GM18511 (cell line): ENCODE measurements around the gene KLF7.

Experiments
- ATAC-seq: cut with Tn5 transposase; IDR thresholded peaks from one replicate; pipeline ENCODE4 v1.9.1; 2021; ENCODE audit warnings: mild to moderate bottlenecking, moderate library complexity; ENCODE audit not compliant: unreplicated experiment

KLF7 gene

DNA sequence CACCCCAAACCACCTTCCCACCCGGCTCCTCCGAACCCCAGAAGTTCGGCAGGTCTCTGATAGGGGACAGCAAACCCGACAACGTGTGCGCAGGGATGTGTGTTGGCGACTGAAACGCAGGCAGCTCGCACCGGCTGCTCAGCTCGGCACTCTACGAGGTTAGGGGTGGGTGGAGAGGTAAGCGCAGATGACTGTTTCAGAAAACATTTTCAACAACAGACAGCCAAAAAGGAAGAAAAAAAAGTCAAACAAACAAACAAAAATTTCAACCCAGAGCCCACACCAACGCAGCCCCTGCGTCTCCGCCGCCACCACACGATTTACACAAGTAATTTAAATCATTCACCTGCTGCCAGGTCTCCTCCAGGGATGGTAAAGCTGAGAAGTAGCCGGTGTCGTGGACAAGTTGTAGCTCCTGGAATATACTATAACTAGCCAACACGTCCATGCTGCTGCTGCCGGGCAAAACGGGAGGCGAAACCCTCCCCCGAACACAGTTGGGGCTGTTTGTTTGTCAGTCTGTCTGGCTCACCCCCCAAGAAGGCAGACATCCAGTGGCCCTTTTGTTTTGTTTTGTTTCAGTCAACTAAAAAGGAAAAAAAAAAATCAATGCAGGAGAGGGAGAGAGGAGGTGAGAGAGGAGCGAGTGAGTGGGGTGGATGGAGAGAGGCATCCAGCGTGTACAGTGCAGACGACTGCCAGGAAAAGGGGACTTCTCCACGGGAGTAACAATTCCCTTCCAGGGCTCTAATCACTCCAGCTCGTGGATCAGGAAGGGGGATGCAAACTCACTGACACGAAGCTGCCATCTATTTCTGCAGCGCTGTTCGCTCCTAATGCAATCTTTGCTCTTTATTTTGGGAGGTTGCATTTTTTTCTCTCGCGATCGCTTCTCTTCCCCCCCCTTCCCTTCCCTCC, at the start of gene KLF7:
KLF7 (minus strand) TSS at position 828 of the 918 bp plus-strand sequence; CDS start at position 448, 380 bp downstream.
- peak; percentile 12 for ATAC-seq

DNA sequence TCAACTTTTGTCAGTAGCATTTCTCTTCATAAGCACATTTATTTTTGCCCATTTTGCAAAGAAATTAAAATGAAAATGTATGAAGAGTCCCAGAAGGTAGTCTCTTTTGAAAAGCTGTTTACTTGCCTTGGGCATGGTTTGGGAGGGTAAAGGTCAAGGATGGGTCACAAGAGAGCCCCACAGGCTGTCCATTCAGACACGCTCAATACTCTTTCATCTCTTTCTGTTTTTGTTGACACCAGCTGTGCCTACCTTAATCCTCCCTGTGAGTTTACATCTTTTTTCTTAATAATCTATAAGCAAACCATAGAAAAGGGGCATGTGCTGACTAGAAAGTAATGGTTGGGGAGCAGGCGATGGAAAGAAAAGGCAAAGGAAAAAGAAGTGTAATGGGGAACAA, 49.6 kb upstream of the KLF7 start:
- no peak for ATAC-seq

- no peak for ATAC-seq
Observed at GRCh38 chr2:207214446-207214845, 48.7 kb upstream of the KLF7 start.

DNA sequence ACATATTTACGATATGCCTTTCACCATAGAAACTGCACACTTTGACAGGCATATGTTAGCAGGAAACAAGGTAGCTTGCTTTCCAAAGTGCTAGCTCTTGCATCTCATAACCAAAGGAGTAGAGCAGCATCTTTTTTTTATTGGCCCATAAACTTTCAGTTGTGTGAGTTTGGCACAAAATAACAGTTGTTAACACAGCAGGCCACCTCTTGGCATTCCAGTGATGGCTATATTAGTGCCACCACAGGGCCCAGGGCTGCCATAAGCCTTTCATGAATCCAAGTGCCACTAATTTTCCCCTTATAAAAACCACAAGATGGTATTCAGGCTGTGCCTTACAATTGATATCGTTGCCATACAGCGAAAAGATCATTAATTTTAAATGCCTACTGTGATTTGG, 40.3 kb upstream of the KLF7 start:
- no peak for ATAC-seq

- no peak for ATAC-seq
Observed at GRCh38 chr2:207205173-207205957, 39.6 kb upstream of the KLF7 start.

- no peak for ATAC-seq
Observed at GRCh38 chr2:207203056-207203455, 37.3 kb upstream of the KLF7 start.

GRCh38 chr2:207202645-207203044, 36.9 kb upstream of the KLF7 start:
- ATAC-seq: no peak

DNA sequence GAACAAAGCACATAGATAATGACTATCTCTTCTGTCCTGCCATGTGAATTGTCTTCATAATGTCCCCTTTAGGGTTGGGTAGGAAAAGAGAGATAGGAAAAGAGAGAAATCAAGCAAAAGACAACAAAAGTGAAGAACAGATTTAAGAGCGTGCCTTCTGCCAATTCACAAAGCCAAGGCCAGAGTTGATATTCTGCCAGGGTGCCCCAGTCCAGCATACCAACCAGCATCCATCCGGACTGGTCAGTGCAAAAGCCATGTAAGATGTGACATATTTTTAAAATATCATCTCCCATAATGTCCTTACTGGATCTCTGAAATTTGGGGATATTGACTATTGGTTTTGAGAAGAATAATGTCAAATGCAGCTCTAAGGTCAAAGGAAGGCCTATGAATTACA, 35.7 kb upstream of the KLF7 start:
- ATAC-seq: no peak

DNA sequence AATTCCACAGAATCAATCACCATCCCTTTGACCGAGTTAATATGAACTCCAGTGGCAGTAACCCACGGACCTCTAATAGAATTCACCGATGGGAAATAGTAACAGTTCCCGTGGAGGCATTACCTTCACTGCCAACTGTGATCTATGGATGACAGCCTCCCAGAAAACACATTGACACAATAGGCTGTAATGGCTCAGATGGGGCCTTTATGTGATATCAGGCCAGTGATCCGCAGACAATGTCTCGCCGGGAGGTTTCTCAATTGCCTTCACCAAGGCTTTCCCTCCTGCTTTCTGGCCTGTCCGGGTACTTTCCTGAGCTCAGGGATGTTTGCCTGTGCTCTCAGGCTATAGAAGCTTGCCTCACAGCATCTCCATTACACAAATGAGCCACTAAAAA, 34.4 kb upstream of the KLF7 start:
- no peak for ATAC-seq

DNA sequence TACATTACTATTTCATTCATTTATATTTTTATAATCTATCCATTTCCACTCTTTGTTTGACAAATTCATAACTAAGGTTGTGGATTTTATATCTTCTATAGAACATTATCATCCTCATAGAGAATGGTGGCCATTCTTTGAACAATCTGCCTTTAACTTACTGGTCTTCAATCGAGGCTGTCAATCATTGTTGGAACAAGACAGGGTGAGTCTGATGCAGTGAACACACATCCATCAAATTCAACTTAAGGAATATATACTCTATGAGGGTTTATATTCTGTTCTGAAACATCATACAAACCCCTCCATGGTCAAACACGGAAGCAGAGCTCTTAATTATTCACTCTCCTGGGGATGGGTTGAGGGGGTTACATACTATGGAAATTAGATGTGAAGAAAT, 28.3 kb upstream of the KLF7 start:
- no peak for ATAC-seq

DNA sequence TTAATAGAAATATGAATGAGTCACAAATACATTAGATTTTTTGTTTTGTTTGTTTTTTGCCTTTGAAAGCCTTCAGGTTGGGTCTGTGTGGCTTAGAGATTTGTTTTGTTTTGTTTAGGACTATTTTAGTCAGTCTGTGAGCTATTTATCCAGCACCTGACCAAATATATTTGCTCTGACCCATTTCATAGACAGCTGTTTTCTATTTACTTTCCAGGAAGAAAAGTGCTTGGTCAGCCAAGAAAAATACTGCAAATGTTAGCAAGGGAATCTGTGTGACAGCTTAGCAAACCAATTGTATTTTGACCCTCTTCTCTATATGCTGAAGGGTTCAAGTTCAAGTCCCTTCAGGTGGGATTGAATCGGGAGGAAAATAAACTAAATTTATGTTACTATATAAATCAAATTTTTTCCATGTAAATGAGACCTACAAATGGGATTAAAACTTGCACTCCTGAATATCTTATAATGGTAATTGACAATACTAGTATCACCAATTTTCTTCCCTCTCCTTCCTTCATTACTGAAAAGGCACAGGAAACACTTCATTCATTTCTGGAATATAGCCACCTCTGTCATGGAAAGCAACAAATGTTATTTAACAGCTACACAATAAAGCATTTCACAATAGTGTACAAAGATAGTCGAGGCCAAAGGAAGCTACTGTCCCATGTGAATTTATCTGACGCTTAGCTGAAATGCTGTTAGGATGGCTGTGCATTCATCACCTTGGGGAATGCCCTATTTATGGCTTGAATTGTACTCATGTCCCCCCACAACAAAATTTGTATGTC, 23.1 kb upstream of the KLF7 start:
- ATAC-seq: no peak

- no peak for ATAC-seq
Observed at GRCh38 chr2:207185372-207185771, 19.6 kb upstream of the KLF7 start.

DNA sequence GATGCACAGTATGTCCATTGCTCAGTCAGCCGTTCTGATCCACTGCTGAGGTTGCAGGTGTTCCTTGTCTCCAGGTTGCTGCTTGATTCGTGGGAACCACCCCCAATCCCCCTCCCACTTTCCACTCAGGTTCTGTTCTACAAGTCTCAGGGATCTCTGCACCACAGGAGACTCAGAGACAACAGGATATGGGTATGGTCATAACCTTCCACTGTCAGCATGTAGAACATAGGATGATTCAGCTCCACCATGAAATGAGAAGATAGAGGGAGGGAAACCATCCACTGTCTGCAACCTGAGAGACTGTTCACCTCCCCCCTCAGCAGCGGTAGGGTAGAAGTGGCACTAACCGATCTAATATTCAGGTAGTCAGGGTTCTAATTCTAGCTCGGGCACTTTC, 19.0 kb upstream of the KLF7 start:
- no peak for ATAC-seq

GRCh38 chr2:207184348-207184747, 18.6 kb upstream of the KLF7 start:
- no peak for ATAC-seq

DNA sequence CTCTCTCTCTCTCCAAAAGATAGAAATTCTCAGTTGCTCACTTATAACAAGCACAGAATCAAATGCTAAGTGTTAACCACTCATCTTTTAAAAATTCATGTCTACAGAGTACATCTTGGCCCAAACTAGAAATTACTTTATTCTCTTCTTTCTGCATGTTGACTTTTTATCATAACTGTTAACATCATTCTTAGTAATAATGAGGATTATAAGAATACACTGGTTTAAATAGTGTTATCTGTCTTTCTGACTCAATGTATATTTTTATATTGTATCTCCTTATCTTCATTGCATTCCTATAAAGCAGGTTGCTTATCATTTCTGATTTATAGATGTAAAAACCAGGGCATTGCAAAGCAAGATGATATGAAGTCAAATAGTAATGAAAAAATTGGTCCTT, 17.8 kb upstream of the KLF7 start:
- ATAC-seq: no peak

DNA sequence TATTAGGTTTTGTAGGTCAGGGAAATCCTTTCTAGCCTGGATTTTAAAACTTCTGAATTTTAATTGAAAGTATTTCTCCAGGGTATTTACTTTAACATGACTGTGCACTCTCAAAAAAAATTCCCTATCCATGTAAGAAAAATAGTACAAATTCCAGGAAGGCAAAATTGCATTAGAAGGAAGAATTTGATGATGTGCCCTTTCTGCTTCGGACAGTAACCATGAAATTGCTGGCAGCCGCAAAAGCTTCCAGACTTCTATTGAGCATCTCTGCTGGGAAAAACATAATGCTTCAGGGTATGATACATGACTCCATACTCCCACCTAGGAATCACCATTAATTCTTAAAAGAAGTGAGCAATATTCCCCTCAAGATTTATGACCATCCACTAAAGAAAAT, 17.2 kb upstream of the KLF7 start:
- no peak for ATAC-seq

- ATAC-seq: no peak
Observed at GRCh38 chr2:207181526-207182274, 16.0 kb upstream of the KLF7 start.

DNA sequence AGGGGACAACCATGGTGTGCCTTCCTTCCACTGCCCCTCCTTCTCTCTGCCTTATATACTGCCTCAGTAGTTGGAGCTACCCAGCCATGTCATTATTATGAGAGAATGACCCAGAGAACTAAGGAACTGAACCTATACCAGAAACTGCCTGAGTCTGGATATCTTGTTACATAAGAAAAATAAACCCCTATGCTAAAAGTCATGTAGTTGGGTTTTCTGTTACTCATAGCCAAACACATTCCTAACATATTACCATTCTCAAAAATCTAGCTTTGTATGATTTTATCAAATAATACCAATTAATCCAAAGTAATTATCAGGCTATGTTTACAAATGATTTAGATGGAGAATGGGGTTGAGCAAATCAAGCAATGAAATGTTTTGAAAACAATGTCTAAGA, 15.0 kb upstream of the KLF7 start:
- no peak for ATAC-seq

DNA sequence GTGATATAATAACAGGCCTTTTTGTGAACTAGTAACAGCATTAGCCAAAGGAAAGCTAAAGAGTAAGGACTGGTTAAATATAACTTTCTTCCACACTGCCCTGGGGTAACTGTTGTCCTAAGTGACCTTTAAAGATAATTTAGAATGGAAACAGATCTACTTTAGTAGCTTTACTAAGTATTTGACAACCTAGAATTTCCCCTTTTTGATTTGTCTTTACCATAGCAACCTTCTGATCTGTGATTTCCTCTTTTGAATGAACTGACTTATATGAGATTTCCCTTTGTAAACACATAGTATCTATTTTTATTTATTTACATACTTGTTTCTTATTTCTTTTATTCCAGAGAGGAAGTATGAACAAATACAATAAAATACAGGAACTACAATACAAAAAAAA, 10.5 kb upstream of the KLF7 start:
- no peak for ATAC-seq

DNA sequence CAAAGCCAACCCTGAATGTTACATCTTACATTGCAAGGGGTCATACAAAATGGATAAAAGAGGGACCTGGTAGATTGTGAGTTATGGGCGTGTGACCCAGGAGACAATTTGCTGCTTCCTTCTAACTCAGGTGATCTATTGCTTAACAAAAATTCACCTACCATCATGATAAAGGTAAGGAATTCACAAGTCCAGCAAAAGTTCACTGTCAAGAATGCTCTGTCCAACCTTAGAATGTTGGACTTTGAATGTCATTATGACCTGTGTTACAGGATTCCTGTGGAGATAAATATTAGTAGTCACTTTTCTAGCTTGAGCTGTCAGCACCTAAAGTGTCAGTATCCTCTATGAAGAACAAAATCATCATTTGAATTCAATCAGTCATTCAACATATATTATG, 7.9 kb upstream of the KLF7 start:
- ATAC-seq: no peak
